Endothelial cell of hepatic sinusoid (primary cell): ENCODE data around the gene CECR2.
"Not testable (repeated sequence)": the region's sequence is repeated elsewhere in the genome, so short reads cannot be mapped to it uniquely, and the experiment has no call there.

Experiments used
- in situ Hi-C: cut with HindIII; loops from 2 replicates; pipeline ENCODE4 v1.10.0; 2017; ENCODE audit warnings: low sequenced_read_pairs

The CECR2 gene

GRCh38 chr22:17559188-17559587, 189.9 kb downstream of the CECR2 start:
- in situ Hi-C loops, result no loop called here

- in situ Hi-C loops, result no loop called here
Measured at GRCh38 chr22:17562906-17563870, 193.9 kb downstream of the CECR2 start, which contains the start of gene SLC25A18. TSS of gene SLC25A18 (plus strand) at chr22:17563498. CDS start at chr22:17579945, 16,447 bp downstream.

GRCh38 chr22:17563936-17564391, 194.7 kb downstream of the CECR2 start:
- in situ Hi-C loops, result no loop called here

GRCh38 chr22:17566016-17566687, 196.9 kb downstream of the CECR2 start:
- in situ Hi-C loops, result not testable (repeated sequence)

- in situ Hi-C loops, result no loop called here
Measured at GRCh38 chr22:17566776-17567175, 197.5 kb downstream of the CECR2 start.

GRCh38 chr22:17569971-17570511, 200.8 kb downstream of the CECR2 start:
- in situ Hi-C loops, result no loop called here

GRCh38 chr22:17570851-17571631, 201.8 kb downstream of the CECR2 start:
- in situ Hi-C loops, result no loop called here

- in situ Hi-C loops, result no loop called here
Measured at GRCh38 chr22:17575151-17575550, 205.9 kb downstream of the CECR2 start.

- in situ Hi-C loops, result no loop called here
Measured at GRCh38 chr22:17575681-17576080, 206.4 kb downstream of the CECR2 start.

- in situ Hi-C loops, result no loop called here
Measured at GRCh38 chr22:17576470-17576869, 207.2 kb downstream of the CECR2 start.

- in situ Hi-C loops, result no loop called here
Measured at GRCh38 chr22:17578136-17578754, 209.0 kb downstream of the CECR2 start.

- in situ Hi-C loops, result no loop called here
Measured at GRCh38 chr22:17579535-17579981, 210.3 kb downstream of the CECR2 start.

- in situ Hi-C loops, result no loop called here
Measured at GRCh38 chr22:17580441-17581031, 211.3 kb downstream of the CECR2 start.

- in situ Hi-C loops, result no loop called here
Measured at GRCh38 chr22:17581056-17581455, 211.8 kb downstream of the CECR2 start.

- in situ Hi-C loops, result no loop called here
Measured at GRCh38 chr22:17581631-17582030, 212.4 kb downstream of the CECR2 start.

GRCh38 chr22:17583151-17583550, 213.9 kb downstream of the CECR2 start:
- in situ Hi-C loops, result no loop called here

- in situ Hi-C loops, result no loop called here
Measured at GRCh38 chr22:17586831-17587440, 217.7 kb downstream of the CECR2 start.

GRCh38 chr22:17587629-17588028, 218.4 kb downstream of the CECR2 start:
- in situ Hi-C loops, result no loop called here

- in situ Hi-C loops, result no loop called here
Measured at GRCh38 chr22:17588606-17589005, 219.3 kb downstream of the CECR2 start.
